Measurements from ENCODE around the gene TPPP3. TPM values are rescaled to one million over a fixed set of nuclear protein-coding genes. Genes with fewer than 3 reads are reported as not detected.

The TPPP3 gene
- total RNA-seq, 4 donors from 2014 or later: 47.6 to 182 (median 121) TPM

DNA sequence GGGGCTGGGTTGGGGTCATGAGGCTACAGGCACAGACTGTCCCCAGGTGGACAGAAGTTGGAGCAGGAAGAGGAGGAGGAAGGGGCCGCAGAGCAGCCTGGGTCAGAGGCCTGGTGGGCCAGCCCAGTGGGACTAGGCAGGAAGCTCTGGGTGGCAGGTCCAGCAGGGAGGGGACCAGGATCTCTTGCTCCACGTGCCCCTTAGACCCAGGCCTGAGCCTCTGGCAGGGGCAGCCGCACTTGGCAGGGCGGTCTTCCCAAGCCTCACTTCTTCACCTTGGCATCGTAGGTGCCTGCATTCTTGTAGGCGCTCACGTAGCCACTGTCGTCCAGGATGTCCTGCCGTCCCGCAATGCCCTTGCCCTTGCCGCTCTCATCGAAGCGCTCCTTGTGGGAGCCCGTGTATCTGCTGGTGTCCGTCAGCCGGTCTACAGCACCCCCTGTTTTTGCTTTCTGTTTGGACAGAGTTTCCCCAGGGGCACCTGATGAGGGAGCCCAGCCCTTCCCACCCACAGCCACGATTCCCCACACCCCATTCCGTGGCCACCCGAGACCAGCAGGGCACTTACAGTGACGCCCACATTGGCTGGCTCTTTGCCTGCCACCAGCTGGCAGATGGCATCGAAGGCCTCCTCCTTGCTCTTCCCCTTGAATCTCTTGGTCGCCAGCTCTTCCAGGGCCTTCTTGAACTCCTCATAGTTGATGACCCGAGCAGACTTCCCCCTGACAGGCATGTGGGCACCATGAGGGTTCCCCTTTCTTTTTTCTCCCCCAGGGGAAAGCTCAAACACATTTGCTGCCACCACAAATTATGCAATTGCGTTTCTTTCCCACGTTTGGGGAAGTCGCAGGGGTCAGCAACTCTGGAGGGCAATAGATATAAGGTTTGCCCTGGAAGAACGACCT, 3.1 kb downstream of the TPPP3 start:
- no peaks in the 10 kb centered on the region for H3K36me3 ChIP-seq
- peak; percentile 68 to 74 for DNase-seq (ENCODE audit: low spot score in 2 of 2)
- H3K9me3 ChIP-seq: no peaks in the 10 kb centered on the region
- WGBS: 81% methylated on average over 25 of the region's 27 CpGs
- peaks cover 50% of the 10 kb centered on the region for H3K4me1 ChIP-seq
- no peak overlapping the region for H3K27ac ChIP-seq
- TF ChIP-seq, protein P1, sequence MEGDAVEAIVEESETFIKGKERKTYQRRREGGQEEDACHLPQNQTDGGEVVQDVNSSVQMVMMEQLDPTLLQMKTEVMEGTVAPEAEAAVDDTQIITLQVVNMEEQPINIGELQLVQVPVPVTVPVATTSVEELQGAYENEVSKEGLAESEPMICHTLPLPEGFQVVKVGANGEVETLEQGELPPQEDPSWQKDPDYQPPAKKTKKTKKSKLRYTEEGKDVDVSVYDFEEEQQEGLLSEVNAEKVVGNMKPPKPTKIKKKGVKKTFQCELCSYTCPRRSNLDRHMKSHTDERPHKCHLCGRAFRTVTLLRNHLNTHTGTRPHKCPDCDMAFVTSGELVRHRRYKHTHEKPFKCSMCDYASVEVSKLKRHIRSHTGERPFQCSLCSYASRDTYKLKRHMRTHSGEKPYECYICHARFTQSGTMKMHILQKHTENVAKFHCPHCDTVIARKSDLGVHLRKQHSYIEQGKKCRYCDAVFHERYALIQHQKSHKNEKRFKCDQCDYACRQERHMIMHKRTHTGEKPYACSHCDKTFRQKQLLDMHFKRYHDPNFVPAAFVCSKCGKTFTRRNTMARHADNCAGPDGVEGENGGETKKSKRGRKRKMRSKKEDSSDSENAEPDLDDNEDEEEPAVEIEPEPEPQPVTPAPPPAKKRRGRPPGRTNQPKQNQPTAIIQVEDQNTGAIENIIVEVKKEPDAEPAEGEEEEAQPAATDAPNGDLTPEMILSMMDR (IDR thresholded peaks at IDR 0.05): no peak
- TF ChIP-seq EP300 (IDR thresholded peaks at IDR 0.05) (no peak), POLR2AphosphoS5 (IDR thresholded peaks at IDR 0.05) (no peak), POLR2A (IDR thresholded peaks at IDR 0.05) (no peak)
- H3K27me3 ChIP-seq: no peaks in the 10 kb centered on the region
- H3K4me3 ChIP-seq: no peak overlapping the region

DNA sequence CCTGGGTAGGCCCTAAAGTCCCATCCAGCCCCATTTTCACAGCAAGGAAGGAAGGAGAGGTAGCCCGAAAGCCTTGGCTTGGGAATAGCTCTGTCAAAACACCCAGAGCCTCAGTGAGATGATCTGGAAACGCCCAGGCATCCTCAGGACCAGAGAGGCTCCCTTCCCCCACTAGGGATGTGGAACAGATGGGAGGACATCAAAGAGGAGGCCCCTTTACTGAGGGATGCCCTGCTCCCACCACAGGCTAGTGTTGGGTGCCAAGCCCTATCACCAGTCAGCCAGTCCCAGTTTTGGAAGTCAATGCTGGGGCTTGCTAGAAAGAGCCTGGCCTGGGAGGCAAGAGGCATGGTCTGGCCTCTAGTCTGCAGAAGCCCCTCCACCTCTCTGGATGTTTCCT, 4.7 kb downstream of the TPPP3 start:
- Histone ChIP-seq H3K9me3 (no peaks in the 10 kb centered on the region), H3K27me3 (no peaks in the 10 kb centered on the region), H3K27ac (no peak overlapping the region), H3K4me3 (no peak overlapping the region), H3K4me1 (peaks cover 34% of the 10 kb centered on the region), H3K36me3 (no peaks in the 10 kb centered on the region)
- DNase-seq (ENCODE audit: low spot score in 2 of 2): peak in 1 of 2 donors; percentile 54
- 94% methylated on average over 2 of the region's 2 CpGs for WGBS
- TF ChIP-seq EP300 (IDR thresholded peaks at IDR 0.05) (no peak), POLR2A (IDR thresholded peaks at IDR 0.05) (no peak), POLR2AphosphoS5 (IDR thresholded peaks at IDR 0.05) (no peak)
- TF ChIP-seq, protein P1 (IDR thresholded peaks at IDR 0.05): no peak

DNA sequence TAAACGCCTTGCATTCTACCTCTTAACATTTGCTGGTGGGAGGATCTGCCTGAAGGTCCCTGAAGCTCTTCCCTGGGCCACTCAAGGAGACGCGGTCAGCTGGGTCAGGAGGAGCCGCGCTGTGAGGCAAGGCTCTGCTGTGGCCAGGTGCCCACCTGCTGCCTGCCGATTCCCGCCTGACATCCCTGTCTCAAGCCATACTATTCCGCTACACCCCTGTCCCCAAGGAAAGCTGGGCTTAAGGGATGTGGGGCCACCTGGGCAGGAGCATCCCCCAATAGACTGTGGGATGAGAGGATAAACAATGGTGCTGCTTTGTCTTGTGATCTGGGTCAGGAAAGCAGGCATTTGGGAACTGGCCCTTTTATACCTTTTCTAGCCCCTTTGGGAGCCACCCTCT, 5.1 kb downstream of the TPPP3 start:
- H3K27me3 ChIP-seq: no peaks in the 10 kb centered on the region
- peaks cover 30% of the 10 kb centered on the region for H3K4me1 ChIP-seq
- H3K4me3 ChIP-seq: no peak overlapping the region
- TF ChIP-seq EP300 (IDR thresholded peaks at IDR 0.05): no peak
- TF ChIP-seq POLR2A (IDR thresholded peaks at IDR 0.05): no peak
- no peak for TF ChIP-seq POLR2AphosphoS5 (IDR thresholded peaks at IDR 0.05)
- TF ChIP-seq, protein P1 (IDR thresholded peaks at IDR 0.05): no peak
- H3K36me3 ChIP-seq: no peaks in the 10 kb centered on the region
- H3K9me3 ChIP-seq: no peaks in the 10 kb centered on the region
- WGBS: 84% methylated on average over 8 of the region's 8 CpGs
- no peak overlapping the region for H3K27ac ChIP-seq
- no peak for DNase-seq (ENCODE audit: low spot score in 2 of 2)

DNA sequence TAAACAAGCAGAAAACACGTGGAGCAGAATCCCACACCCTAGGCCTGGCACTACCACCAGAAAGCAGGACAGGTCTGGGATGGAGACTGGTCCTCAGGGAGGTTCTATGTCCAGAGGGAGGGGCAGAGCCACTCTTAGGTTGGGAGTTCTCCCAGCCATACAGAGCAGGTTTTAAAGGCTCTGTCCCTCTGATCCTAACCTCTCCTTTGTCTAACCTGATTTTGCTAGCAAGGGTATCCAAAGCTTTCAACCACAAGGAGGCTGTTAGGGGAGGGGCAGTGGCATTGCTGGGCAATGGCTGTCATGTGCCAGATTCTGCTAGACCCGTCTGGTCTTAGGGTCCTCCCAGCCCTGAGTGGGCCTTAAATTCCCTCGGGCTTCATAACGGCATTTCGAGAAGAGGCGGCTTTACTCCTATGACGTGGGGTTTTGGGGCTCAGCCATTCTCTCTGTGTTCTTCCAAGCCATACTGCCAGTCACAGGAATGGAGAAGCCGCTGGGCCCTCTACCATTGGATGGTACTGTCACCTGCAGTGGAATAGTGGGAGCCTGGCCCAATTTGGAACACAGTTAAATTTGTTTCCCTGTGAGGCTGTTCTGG, 5.7 kb downstream of the TPPP3 start:
- Histone ChIP-seq H3K4me3 (no peak overlapping the region), H3K36me3 (no peaks in the 10 kb centered on the region), H3K4me1 (peaks cover 24% of the 10 kb centered on the region), H3K27ac (no peak overlapping the region), H3K9me3 (no peaks in the 10 kb centered on the region), H3K27me3 (no peaks in the 10 kb centered on the region)
- 78% methylated on average over 7 of the region's 8 CpGs for WGBS
- TF ChIP-seq POLR2A (IDR thresholded peaks at IDR 0.05) (no peak), POLR2AphosphoS5 (IDR thresholded peaks at IDR 0.05) (no peak), EP300 (IDR thresholded peaks at IDR 0.05) (no peak)
- TF ChIP-seq, protein P1 (IDR thresholded peaks at IDR 0.05): no peak
- DNase-seq (ENCODE audit: low spot score in 2 of 2): no peak

DNA sequence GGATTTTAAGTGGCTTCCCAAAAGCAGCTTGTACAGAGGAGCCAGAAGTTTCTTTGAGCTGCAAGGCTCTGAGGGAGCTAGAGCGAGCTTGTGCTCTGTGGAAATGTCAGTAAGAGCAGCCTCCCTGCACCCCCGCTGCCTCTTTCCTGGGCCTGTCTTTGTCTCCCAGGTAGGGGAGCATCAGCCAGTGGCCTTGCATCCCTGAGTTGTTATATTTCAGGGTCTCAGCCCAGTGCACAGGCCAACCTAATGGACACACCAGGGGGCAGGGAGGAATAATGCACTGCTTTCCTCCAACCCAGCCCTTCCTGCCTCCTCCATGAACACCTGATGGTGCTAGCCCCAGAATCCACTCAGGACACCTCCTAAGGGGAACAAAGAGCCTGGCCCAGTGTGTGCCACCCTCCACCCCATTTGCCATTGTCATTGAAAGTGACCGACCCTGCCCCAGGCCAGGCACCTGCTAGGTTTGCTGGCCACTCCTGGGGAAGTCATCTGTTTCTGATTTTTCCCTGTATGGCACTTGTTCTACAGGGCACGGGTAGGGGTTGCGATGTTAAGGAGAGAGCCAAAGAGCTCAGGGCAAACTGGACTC, 6.3 kb downstream of the TPPP3 start:
- WGBS: 100% methylated on average over 2 of the region's 5 CpGs
- TF ChIP-seq POLR2A (IDR thresholded peaks at IDR 0.05): no peak
- no peak for TF ChIP-seq EP300 (IDR thresholded peaks at IDR 0.05)
- TF ChIP-seq, protein P1 (IDR thresholded peaks at IDR 0.05): no peak
- no peak for TF ChIP-seq POLR2AphosphoS5 (IDR thresholded peaks at IDR 0.05)
- DNase-seq (ENCODE audit: low spot score in 2 of 2): no peak
- Histone ChIP-seq H3K9me3 (no peaks in the 10 kb centered on the region), H3K27me3 (no peaks in the 10 kb centered on the region), H3K27ac (no peak overlapping the region), H3K36me3 (no peaks in the 10 kb centered on the region), H3K4me3 (no peak overlapping the region), H3K4me1 (peaks cover 18% of the 10 kb centered on the region)

Data from suprapubic skin (tissue), 4 donors.